HG03439 (cell line): ENCODE measurements around the gene KRTAP9-7.

ENCODE experiments used
- ATAC-seq: cut with Tn5 transposase; IDR thresholded peaks from one replicate; pipeline ENCODE4 v1.9.1; 2021; ENCODE audit warnings: mild to moderate bottlenecking, moderate library complexity; ENCODE audit not compliant: unreplicated experiment

KRTAP9-7 gene

DNA sequence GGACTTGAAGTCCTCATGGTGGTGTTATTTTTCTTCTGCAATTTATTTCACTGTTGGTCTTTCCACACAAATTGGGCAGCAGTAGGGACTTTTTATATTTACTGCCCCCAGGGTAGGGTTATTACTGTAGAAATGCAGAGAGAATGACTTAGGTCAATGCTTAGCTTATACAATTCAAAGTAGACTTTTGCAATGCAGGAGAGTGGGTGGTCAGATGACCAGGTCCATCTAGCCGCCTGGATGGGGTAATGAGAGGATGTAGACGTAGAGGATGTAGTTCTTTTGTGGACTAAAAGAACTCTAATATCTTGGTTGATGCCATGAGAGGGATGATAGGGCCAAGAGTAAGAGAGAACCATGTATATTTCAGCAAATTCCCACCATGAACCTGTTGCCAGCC is 42.7 kb downstream of the KRTAP9-7 start:
- no peak for ATAC-seq

DNA sequence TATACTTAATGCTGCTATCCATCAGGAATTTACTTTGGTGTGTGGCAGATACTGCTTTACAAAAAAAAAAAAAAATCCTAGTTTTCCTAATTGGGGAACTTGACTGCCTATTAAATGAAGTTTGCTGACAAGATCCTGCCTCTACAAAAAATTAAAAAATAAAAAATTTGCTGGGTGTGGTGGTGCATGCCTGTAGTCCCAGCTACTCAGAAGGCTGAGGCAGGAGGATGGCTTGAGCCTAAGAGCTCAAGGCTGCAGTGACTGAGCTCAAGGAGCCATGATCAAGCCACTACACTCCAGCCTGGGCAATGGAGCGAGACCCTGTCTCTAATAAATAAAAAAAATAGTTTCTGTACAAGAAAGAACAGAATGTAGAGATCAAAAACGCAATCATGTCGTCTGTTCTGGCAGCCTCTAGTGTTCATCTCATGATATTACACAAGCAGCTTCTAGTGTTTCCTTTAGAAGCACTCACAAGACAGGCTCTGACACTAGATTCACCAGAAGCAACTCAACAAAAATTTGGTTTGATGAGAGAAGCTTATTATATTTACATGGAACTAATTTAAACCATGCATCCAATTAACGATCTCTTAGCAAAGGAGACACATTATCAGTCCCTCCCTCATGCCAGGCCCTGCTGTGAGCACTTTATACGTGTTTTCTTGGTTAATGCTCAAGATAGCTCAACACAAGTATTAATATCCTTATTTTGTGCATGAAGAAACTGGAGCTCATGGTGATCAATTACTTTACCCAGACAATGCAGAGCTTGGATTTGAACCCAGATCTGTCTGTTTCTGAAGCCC is 46.8 kb downstream of the KRTAP9-7 start:
- ATAC-seq: no peak

GRCh38 chr17:41322903-41323895 is 47.7 kb downstream of the KRTAP9-7 start:
- ATAC-seq: no peak

DNA sequence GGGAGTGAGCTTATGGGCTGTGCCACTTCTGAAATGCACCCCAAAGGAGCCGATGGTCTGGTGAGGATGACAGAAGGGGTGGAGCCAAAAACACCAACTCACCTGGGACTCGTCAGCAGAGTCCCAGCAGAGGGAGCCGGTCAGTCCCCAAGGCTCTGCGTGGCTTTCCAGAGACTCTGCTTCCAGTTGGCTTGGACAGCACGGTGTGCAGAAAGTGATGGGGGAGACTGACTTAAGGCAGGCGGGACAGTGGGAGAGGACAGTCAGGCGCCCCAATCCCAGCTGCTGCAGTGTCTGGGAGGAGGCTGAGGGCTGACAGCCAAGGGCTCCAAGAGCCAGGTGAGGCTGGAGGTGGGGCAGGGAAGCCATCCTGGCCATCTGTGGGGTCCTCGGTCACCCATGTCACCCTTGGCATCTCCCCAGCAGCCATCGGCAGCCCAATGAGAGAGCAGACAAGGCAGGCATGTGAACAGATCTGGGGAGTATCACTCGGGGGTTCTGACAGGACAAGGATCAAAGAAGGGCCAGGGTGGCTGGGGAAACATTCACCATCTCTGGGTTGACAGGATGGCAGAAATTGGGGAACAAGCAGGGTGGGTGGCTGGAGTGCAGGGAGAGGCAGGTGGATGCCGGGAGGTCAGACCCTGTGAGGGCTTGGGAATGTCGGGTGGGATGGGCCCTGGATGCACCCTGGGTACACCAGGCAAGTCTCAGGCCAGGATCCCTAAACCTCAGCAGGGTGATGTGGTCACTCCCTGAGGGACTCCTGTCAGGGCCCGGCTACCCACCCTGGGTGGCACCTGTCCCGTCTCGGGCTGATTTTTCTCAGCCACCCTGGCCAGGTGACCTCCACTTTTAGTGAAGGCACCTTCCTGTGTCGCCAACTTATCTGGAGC is 48.9 kb downstream of the KRTAP9-7 start:
- no peak for ATAC-seq

- no peak for ATAC-seq
These were observed 49.6 kb downstream of the KRTAP9-7 start for GRCh38 chr17:41325126-41325525.

DNA sequence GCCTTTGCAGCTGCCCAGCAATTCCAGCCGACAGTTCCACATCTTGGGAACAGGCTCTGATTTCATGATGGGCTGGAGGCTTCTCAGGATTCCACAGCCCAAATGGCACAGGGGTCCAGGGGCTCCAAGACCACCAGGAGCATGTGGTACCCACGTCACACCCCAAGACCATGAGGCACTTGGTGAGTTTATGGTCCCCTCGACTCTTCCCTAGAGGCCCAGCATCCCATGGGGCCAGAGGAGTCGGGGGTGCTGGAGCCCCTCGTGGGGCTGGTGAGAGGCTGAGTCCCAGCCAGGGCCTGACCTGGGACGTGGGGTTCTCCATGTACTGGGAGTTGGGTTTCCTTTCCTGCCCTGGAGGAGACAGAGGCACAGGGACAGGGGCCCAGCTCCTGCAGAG is 50.1 kb downstream of the KRTAP9-7 start:
- no peak for ATAC-seq
